H9 (cell line): Measurements from ENCODE around the gene SLX4. TPM values are rescaled to one million over a fixed set of nuclear protein-coding genes. Genes with fewer than 3 reads are reported as not detected.
A peak's percentile ranks its signal among the peaks of the same experiment; 100 is the strongest.

Source experiments
- DNase-seq: peaks from one replicate; pipeline ENCODE4 v3.0.0-alpha.2; 2017
- H2AFZ ChIP-seq: one replicate; pipeline ENCODE4 v1.6.1; 2013; ENCODE audit warnings: mild to moderate bottlenecking, low read length, control low read depth, moderate library complexity
- H2AK5ac ChIP-seq: 2 replicates; pipeline ENCODE4 v1.6.1; 2013; ENCODE audit warnings: low read length, control low read depth, mixed read lengths; ENCODE audit not compliant: insufficient read length
- H2BK120ac ChIP-seq: one replicate; pipeline ENCODE4 v1.6.1; 2013; ENCODE audit warnings: low read depth, mild to moderate bottlenecking, low read length, control low read depth, inconsistent platforms; ENCODE audit not compliant: poor library complexity, severe bottlenecking
- H2BK12ac ChIP-seq: 2 replicates; pipeline ENCODE4 v1.6.1; 2013; ENCODE audit warnings: low read length, control low read depth, mixed read lengths, low read depth; ENCODE audit not compliant: insufficient read length
- H2BK15ac ChIP-seq: 2 replicates; pipeline ENCODE4 v1.6.1; 2013; ENCODE audit warnings: low read depth, low read length, control low read depth
- H2BK20ac ChIP-seq: one replicate; pipeline ENCODE4 v1.6.1; 2013; ENCODE audit warnings: low read depth, mild to moderate bottlenecking, low read length, control low read depth, inconsistent platforms; ENCODE audit not compliant: poor library complexity, severe bottlenecking
- H2BK5ac ChIP-seq: 2 replicates; pipeline ENCODE4 v1.6.1; 2013; ENCODE audit warnings: low read length, control low read depth, mixed read lengths; ENCODE audit not compliant: insufficient read length
- H3K14ac ChIP-seq: 2 replicates; pipeline ENCODE4 v1.6.1; 2013; ENCODE audit warnings: low read length, control low read depth; ENCODE audit not compliant: insufficient read depth
- H3K18ac ChIP-seq: 2 replicates; pipeline ENCODE4 v1.6.1; 2013; ENCODE audit warnings: low read depth, mild to moderate bottlenecking, mixed read lengths, low read length, control low read depth; ENCODE audit not compliant: insufficient read length
- H3K23ac ChIP-seq: 2 replicates; pipeline ENCODE4 v1.6.1; 2013; ENCODE audit warnings: low read length, control low read depth, mixed read lengths, low read depth; ENCODE audit not compliant: insufficient read length
- H3K23me2 ChIP-seq: 2 replicates; pipeline ENCODE4 v1.6.1; 2013; ENCODE audit warnings: low read depth, mild to moderate bottlenecking, mixed read lengths, low read length, control low read depth; ENCODE audit not compliant: insufficient read length, poor library complexity, severe bottlenecking
- H3K27ac ChIP-seq: 2 replicates; pipeline ENCODE4 v1.5.1; 2013; ENCODE audit warnings: low read length, control low read depth, mixed read lengths, low read depth; ENCODE audit not compliant: insufficient read length
- H3K27me3 ChIP-seq: 2 replicates; pipeline ENCODE4 v1.6.1; 2013; ENCODE audit warnings: low read length, control low read depth, inconsistent platforms; ENCODE audit not compliant: insufficient read depth
- H3K4ac ChIP-seq: 2 replicates; pipeline ENCODE4 v1.6.1; 2013; ENCODE audit warnings: low read depth, mild to moderate bottlenecking, control low read depth, inconsistent platforms, low read length, moderate library complexity
- H3K4me1 ChIP-seq: 2 replicates; pipeline ENCODE4 v1.6.1; 2013; ENCODE audit warnings: low read length, control low read depth, inconsistent platforms; ENCODE audit not compliant: insufficient read depth
- H3K4me2 ChIP-seq: 2 replicates; pipeline ENCODE4 v1.6.1; 2013; ENCODE audit warnings: low read length, control low read depth, mixed read lengths; ENCODE audit not compliant: insufficient read length, insufficient read depth
- H3K56ac ChIP-seq: 2 replicates; pipeline ENCODE4 v1.6.1; 2013; ENCODE audit warnings: low read depth, mild to moderate bottlenecking, mixed read lengths, low read length, control low read depth; ENCODE audit not compliant: insufficient read length
- H3K79me1 ChIP-seq: 2 replicates; pipeline ENCODE4 v1.6.1; 2013; ENCODE audit warnings: low read depth, mild to moderate bottlenecking, moderate library complexity, low read length, control low read depth, inconsistent platforms; ENCODE audit not compliant: insufficient read depth, poor library complexity, severe bottlenecking
- H3K79me2 ChIP-seq: 2 replicates; pipeline ENCODE4 v1.6.1; 2013; ENCODE audit warnings: low read length, control low read depth, inconsistent platforms; ENCODE audit not compliant: insufficient read depth
- H3K9ac ChIP-seq: 2 replicates; pipeline ENCODE4 v1.6.1; 2013; ENCODE audit warnings: low read length, control low read depth, mixed read lengths; ENCODE audit not compliant: insufficient read length; ENCODE audit errors: extremely low read depth
- H3K9me3 ChIP-seq: one replicate; pipeline ENCODE4 v1.6.1; 2013; ENCODE audit warnings: low read depth, low read length, inconsistent platforms; ENCODE audit not compliant: control insufficient read depth
- H3T11ph ChIP-seq: one replicate; pipeline ENCODE4 v1.6.1; 2013; ENCODE audit warnings: mild to moderate bottlenecking, low read length, control low read depth, inconsistent platforms
- H4K20me1 ChIP-seq: one replicate; pipeline ENCODE4 v1.6.1; 2013; ENCODE audit not compliant: control insufficient read depth, insufficient read length, insufficient read depth
- H4K5ac ChIP-seq: 2 replicates; pipeline ENCODE4 v1.6.1; 2013; ENCODE audit warnings: low read depth, mild to moderate bottlenecking, mixed read lengths, low read length, control low read depth; ENCODE audit not compliant: insufficient read length
- H4K8ac ChIP-seq: replicated peaks from 2 replicates; pipeline ENCODE4 v1.6.1; 2013; ENCODE audit warnings: low read length, control low read depth, mixed read lengths, low read depth; ENCODE audit not compliant: insufficient read length
- H4K91ac ChIP-seq: 2 replicates; pipeline ENCODE4 v1.6.1; 2013; ENCODE audit warnings: low read depth, mild to moderate bottlenecking, moderate library complexity, mixed read lengths, low read length, control low read depth; ENCODE audit not compliant: insufficient read length
- H3K27ac Mint-ChIP-seq, 3 experiments: 2 replicates in 2 of 3; 3 replicates in 1 of 3; pipeline ENCODE4 v1.8.0; 2020 to 2021; ENCODE audit warnings: mixed read lengths in 3 of 3, mild to moderate bottlenecking in 1 of 3, moderate library complexity in 1 of 3
- H3K27me3 Mint-ChIP-seq: 2 replicates; pipeline ENCODE4 v1.8.0; 2021; ENCODE audit warnings: low read depth, mild to moderate bottlenecking, moderate library complexity, mixed read lengths
- H3K36me3 Mint-ChIP-seq, 3 experiments: 2 replicates in 2 of 3; 3 replicates in 1 of 3; pipeline ENCODE4 v1.8.0; 2020 to 2021; ENCODE audit warnings: low read depth in 3 of 3, mixed read lengths in 3 of 3; ENCODE audit not compliant: insufficient read depth in 1 of 3
- H3K4me1 Mint-ChIP-seq, 2 experiments: 2 replicates each; pipeline ENCODE4 v1.8.0; 2020; ENCODE audit warnings: mixed read lengths in 2 of 2
- H3K4me3 Mint-ChIP-seq, 2 experiments: 2 replicates in 1 of 2; 3 replicates in 1 of 2; pipeline ENCODE4 v1.8.0; 2020 to 2021; ENCODE audit warnings: mild to moderate bottlenecking in 2 of 2, mixed read lengths in 2 of 2, moderate library complexity in 1 of 2
- H3K9me3 Mint-ChIP-seq, 2 experiments: 2 replicates in 1 of 2; 3 replicates in 1 of 2; pipeline ENCODE4 v1.8.0; 2020; ENCODE audit warnings: mild to moderate bottlenecking in 2 of 2, mixed read lengths in 2 of 2, moderate library complexity in 1 of 2
- WGBS: extraction: QIAGEN DNeasy Blood & Tissue Kit; methylation state at CpG from one replicate; pipeline ENCODE4 v1.1.7; 2013; ENCODE audit warnings: missing lambda C conversion rate, low lambda C conversion rate, mixed read lengths; ENCODE audit not compliant: insufficient read length; ENCODE audit errors: extremely low coverage; 5-methylcytosine and 5-hydroxymethylcytosine counted together
- total RNA-seq: library from RNA; stranded (reverse); gene quantifications from 2 replicates; pipeline ENCODE4 v1.2.1, GENCODE V29; 2021
- TF ChIP-seq, protein P1 (sequence below): fragments of 200-600 bp; sonication (generic); conservative IDR thresholded peaks from 3 replicates; pipeline ENCODE4 v1.8.0; 2021; ENCODE audit warnings: antibody characterized with exemption, mild to moderate bottlenecking

Gene SLX4
- total RNA-seq, 1 experiment from 2014 or later: 9.9 TPM

DNA sequence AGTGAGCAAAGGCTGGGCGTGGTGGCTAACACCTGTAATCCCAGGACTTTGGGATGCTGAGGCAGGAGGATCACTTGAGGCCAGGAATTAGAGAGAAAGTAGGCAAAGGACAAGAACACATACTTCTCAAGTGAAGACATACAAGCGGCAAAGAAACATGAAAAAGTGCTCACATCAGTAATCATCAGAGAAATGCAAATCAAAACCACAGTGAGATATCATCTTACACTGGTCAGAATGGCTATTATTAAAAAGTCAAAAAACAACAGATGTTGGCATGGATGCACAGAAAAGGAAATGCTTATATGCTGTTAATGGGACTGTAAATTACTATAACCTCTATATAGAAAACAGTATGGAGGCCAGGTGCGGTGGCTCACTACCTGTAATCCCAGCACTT lies 12.2 kb upstream of the SLX4 start:
- Mint-ChIP-seq H3K36me3 (no peaks in the 10 kb centered on the region; a peak in 1 of 7 replicates), H3K4me3 (no peak overlapping the region), H3K27ac (peak overlapping the region in 1 of 3 experiments; percentile 13; a peak in 1 of 7 replicates), H3K27me3 (no peaks in the 10 kb centered on the region), H3K4me1 (peaks cover 9 to 13% of the 10 kb centered on the region in 2 experiments), H3K9me3 (no peaks in the 10 kb centered on the region)
- Histone ChIP-seq H3K14ac (no peak overlapping the region), H3K23me2 (no peaks in the 10 kb centered on the region), H4K5ac (no peak overlapping the region), H3K79me2 (no peaks in the 10 kb centered on the region), H3K27ac (no peak overlapping the region), H3K18ac (no peak overlapping the region), H4K8ac (no peak overlapping the region), H2BK120ac (no peak overlapping the region), H3K23ac (no peak overlapping the region), H3K9ac (no peak overlapping the region), H4K91ac (no peak overlapping the region), H2AK5ac (no peak overlapping the region), H2BK15ac (no peak overlapping the region), H4K20me1 (no peaks in the 10 kb centered on the region), H3K27me3 (no peaks in the 10 kb centered on the region), H2AFZ (no peak overlapping the region), H3K56ac (no peak overlapping the region), H3K4me2 (no peak overlapping the region), H3K79me1 (peaks cover 6% of the 10 kb centered on the region), H2BK5ac (no peak overlapping the region), H3K4ac (no peak overlapping the region), H2BK20ac (no peak overlapping the region), H2BK12ac (no peak overlapping the region), H3K9me3 (no peaks in the 10 kb centered on the region), H3T11ph (no peak overlapping the region), H3K4me1 (no peaks in the 10 kb centered on the region)
- DNase-seq: no peak
- WGBS: no CpG with 5 or more reads among the region's 3 CpGs
- TF ChIP-seq, protein P1, sequence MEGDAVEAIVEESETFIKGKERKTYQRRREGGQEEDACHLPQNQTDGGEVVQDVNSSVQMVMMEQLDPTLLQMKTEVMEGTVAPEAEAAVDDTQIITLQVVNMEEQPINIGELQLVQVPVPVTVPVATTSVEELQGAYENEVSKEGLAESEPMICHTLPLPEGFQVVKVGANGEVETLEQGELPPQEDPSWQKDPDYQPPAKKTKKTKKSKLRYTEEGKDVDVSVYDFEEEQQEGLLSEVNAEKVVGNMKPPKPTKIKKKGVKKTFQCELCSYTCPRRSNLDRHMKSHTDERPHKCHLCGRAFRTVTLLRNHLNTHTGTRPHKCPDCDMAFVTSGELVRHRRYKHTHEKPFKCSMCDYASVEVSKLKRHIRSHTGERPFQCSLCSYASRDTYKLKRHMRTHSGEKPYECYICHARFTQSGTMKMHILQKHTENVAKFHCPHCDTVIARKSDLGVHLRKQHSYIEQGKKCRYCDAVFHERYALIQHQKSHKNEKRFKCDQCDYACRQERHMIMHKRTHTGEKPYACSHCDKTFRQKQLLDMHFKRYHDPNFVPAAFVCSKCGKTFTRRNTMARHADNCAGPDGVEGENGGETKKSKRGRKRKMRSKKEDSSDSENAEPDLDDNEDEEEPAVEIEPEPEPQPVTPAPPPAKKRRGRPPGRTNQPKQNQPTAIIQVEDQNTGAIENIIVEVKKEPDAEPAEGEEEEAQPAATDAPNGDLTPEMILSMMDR: no peak
